Epidermal melanocyte (primary cell): ENCODE measurements around the gene CLEC18B.
"Not testable (repeated sequence)": the region's sequence is repeated elsewhere in the genome, so short reads cannot be mapped to it uniquely, and the experiment has no call there.

Experiments used
- DNase-seq: peaks from one replicate; pipeline ENCODE4 v3.0.0; 2011; ENCODE audit warnings: low spot score; ENCODE audit not compliant: insufficient read length

The CLEC18B gene

DNA sequence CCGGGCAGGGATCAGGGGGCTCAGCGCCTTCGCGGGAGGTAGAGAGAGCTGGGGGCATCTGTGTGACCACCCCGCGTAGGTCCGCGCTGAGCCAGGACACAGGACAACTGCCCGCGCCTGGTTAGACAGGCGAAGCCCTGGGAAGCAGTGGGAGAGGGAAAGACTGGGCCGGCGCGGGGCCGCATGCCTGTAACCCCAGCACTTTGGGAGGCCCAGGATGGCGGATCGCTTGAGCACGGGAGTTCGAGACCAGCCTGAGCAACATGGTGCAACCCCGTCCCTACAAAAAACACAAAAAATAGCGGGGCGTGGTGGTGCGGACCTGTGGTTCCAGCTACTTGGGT is 13.9 kb downstream of the CLEC18B start:
- not testable (repeated sequence) for DNase-seq

DNA sequence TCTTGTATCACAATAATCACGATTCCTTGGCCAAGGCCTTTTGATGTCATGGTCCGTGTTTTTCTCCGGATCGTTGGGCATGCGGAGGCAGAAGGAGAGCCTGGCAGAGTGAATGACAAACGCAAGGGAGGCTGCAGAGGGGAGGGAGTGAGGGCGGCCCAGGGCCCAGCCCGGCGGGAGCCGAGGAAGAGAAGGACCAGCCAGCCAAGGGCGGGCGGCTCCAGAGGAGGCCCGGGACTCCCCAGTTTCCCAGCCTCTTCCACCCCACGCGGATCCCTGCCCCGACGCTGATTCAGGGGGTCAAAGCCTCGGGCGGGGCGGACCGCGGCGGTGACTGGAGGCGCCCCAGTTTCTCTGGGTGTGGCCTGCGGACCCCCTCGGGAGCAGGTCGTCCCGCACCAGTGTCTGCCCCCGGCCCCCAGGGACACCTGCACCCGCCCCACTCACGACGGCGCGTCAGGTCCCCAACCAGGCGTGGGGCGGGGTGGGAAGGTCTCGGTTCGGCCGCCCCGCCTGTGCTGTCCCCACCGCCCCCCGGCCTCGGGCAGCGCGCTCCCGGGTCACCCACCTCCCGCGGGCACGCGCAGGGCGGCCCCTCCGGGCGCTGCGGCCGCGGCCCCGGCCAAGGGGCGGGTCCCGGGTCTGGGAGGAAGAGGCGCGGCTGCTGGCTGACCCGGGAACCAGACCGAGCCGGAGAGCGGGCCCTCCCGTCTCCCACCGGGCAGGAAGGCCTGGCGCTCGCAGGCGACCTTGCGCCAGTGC is 14.5 kb downstream of the CLEC18B start:
- DNase-seq = not testable (repeated sequence)

DNA sequence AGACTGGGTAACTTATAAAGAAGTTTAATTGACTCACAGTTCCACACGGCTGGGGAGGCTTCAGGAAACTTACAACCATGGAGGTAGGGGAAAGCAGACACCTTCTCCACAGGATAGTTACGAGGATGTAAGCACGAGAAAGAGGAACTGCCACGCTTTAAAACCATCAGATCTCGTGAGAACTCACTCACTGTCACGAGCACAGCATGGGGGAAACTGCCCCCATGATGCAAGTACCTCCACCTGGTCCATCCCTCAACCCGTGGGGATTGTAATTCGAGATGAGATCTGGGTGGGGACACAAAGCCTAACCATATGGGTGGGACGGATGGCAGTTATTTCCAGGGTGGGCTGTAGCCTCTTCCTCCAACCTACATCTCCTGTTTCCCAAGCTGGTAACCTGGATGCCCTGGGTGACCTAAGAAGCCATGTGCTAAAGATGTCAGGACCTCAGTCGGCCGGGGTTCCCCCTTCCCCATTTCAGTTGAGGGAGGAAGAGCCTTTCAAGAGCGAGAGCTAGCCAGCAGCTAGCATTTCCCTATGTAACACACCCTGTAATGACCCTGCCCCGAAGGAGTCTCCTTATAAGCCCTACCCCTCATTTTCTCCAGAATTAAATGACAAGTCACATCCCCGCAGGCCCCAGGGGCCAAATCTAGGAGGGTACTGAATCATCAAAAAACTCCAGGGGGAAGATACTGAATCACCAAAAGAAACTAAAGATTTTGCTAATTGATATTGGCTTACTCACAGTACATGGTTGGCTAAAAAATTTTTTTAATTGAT is 16.9 kb downstream of the CLEC18B start:
- DNase-seq = not testable (repeated sequence)

DNA sequence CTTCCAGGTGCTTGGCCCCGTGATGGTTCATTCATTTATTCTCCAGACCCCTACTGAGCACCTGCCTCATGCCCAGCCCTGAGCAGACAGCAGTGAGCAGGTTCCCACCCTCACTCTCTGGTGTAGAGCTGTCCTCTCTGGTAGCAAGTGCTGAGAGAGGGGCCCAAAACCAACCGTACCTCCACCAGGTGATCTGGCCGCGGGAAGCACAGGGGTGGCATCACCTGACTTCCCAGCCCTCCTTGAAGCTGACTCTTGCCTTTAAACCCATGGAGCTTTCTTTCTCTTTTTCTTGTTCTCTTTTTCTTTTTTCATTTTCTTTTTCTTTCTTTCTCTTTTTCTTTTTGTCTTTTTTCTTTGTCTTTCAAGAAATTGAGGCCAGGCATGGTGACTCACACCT is 21.0 kb downstream of the CLEC18B start:
- not testable (repeated sequence) for DNase-seq

DNA sequence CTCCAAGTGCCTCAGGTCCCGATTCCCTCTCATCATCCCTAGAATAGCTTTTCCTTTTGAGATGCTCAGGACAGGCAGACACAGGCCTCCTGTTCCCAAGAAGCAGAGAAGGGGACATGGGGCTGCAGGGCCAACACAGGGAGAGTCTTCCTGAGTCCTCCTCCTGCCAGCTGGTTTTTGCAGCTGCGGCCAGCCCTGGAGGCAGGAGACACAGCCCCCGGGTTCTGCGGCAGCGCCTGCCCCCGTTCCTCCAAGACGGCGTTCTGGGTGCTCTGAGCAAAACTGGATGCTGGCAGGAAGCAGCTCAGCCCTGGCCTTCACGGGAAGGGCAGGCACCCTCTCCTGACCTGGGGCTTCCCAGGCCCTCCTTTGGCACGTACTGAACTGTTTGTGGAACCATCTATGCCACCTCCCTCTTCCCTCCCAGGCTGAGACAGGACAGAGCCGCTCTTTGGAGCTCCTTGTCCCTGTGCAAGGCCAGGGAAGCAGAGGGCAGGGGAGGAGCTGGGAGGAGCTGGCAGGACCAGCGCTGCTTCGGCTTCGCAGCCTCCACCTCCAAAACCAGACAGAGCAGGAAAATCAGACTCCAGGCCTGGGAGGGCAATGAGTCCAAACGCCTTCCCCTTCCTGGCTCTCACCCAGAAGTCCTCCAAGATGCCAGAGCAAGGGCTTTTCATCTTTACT is 22.9 kb downstream of the CLEC18B start:
- DNase-seq = not testable (repeated sequence)

DNA sequence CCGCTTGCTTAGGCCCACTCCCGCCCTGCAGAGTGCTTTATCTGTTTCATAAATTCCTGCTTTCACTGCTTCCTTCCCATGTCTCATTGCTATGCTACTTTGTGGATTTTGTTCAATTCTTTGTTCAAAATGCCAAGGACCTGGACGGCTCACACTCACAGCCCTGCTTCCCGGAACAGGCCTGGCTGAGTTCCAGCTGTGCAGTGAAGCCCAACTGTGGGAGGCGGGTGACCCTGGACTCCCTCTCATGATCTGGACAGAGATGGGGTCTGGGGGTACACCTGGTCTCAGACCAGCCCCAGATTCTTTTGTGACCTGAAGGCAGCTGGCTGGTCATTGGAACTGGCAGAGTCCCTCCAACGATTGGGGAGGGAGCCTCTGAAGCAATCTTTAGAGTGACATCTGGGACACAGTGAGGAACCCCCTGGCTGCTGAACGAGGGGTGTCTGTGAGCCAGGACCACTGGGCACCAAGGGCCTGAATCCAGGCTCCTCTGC is 24.7 kb downstream of the CLEC18B start:
- DNase-seq = not testable (repeated sequence)

DNA sequence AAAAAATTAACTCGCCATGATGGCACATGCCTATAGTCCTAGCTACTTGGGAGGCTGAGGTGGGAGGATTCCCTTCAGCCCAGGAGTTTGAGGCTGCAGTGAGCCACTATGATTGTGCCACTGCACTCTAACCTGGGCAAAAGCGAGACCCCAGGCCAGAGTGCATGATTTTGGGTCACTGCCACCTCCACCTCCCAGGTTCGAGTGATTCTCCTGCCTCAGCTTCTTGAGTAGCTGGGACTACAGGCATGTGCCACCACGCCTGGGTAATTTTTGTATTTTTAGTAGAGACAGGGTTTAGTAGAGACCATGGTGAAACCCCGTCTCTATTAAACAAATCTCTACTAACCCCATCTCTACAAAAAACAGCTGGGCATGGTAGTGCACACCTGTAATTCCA is 26.7 kb downstream of the CLEC18B start:
- not testable (repeated sequence) for DNase-seq

DNA sequence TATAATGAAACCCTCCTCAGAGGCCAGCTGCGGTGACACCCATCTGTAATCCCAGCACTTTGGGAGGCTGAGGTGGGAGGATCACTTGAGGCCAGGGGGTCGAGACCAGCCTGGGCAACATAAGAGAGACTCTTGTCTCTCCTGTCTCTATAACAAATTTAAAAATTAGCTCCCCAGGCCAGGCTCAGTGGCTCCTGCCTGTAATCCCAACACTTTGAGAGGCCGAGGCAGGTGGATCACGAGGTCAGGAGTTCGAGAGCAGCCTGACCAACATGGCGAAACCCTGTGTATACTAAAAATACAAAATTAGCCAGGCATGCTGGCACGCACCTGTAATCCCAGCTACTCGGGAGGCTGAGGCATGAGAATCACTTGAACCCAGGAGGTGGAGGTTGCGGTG is 27.1 kb downstream of the CLEC18B start:
- not testable (repeated sequence) for DNase-seq

DNA sequence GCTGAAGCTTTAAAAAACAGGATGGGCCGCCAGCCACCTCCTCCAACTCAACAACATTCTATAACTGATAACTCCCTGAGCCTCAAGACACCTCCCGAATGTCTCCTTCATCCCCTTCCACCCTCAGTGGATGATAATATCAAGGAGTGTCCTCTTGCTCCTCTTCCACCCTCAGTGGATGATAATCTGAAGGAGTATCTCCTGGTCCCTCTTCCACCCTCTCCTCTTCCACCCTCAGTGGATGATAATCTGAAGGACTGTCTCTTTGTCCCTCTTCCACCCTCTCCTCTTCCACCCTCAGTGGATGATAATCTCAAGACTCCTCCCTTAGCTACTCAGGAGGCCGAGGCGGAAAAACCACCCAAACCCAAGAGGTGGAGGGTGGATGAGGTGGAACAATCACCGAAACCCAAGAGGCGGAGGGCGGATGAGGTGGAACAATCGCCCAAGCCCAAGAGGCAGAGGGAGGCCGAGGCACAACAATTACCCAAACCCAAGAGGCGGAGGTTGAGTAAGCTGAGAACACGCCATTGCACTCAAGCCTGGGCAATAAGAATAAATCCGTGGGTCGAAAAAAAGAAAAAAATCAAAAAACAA is 29.7 kb downstream of the CLEC18B start:
- not testable (repeated sequence) for DNase-seq

DNA sequence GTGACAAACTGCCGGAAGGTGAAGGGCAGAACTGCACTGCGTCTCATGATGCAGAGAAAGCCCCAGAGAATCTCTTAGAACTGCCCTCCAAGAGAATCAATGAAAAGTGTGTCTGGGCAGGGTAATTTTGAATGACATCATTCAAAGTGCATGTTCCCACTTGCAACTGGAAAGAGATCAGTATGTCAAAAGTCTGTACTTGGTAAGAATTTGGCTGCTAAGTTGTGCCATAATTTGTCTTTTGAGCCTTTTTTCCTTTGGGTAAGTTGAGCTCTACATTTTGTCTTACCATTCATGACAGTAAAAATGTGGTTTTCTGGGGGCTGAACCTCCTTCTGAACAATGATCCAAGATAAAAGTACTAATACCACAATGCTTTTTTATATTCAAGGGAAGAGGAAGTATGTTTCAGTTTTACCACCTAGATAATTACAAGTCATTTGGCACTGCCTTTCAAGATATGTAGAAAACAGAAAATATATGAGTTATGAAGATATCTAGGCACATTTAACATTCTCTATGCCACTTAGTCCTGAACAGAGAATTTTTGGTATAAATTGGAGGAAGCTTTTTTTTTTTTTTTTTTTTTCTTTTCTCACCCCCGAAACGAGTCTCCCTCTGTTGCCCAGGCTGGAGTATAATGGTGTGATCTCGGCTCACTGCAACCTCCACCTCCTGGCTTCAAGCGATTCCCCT is 38.8 kb downstream of the CLEC18B start:
- not testable (repeated sequence) for DNase-seq

DNA sequence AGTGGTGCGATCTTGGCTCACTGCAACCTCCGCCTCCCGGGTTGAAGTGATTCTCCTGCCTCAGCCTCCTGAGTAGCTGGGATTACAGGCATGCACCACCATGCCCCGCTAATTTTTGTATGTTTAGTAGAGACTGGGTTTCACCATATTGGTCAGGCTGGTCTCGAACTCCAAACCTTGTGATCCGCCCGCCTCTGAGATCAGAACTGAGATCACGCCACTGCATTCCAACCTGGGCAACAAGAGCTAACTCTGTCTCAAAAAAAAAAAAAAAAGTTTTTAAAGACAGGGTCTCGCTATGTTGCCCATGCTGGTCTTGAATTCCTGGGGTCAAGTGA is 47.5 kb downstream of the CLEC18B start:
- not testable (repeated sequence) for DNase-seq

DNA sequence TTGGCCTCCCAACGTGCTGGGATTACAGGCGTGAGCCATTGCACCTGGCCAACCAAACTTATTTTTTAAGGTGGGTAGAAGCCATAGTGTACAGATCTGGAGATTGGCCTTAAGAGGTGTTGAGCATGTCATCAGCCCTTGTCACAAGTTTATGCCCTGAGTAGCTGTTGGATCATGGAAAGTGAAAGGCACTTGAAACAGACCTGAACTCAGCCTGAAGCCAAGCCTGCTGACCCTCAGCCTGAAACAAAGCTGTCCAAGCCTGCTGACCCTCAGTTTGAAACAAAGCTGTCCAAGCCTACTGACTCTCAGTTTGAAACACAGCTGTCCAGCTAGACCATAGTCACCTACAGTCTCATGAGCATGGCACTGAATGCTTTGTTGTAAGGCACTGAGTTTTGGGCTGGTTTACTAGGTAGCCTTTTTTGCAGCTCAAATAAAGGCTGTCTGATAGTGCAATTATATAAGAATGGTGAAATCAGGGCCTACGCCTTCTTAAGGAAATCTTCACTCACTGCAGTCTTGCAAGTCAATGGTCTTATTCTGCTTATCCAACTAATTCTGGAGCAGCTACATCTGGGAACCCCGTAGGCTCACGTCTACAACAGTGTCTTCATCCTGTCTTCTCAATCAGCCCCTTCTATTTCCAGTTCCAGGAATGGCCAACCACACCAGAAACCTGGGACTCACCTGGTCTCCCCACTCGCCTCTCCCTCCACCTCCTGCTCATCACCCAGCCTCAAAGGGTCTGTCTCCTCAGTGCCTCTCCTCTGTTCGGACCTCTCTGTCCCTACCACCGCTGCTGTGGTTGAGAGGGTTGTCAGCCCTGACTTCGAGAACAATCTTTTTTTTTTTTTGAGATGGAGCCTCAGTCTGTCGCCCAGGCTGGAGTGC is 48.1 kb downstream of the CLEC18B start:
- no peak for DNase-seq

DNA sequence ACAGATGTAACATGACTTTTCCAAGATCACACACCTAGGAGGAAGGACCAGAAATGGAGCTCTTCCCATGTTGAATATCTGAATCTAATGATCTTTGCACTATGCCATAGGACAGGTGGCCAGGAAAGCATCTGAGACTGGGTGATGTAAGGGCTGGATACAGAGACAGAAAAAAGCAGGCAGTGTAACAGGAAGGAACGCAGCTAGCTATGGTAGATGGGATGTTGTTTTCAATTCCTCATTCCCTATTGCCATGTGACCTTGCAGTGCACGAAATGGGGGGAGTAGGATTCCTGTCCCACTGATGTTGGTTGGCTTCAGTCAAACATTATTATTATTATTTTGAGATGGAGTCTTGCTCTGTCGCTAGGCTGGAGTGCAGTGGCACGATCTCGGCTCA is 48.9 kb downstream of the CLEC18B start:
- no peak for DNase-seq

DNA sequence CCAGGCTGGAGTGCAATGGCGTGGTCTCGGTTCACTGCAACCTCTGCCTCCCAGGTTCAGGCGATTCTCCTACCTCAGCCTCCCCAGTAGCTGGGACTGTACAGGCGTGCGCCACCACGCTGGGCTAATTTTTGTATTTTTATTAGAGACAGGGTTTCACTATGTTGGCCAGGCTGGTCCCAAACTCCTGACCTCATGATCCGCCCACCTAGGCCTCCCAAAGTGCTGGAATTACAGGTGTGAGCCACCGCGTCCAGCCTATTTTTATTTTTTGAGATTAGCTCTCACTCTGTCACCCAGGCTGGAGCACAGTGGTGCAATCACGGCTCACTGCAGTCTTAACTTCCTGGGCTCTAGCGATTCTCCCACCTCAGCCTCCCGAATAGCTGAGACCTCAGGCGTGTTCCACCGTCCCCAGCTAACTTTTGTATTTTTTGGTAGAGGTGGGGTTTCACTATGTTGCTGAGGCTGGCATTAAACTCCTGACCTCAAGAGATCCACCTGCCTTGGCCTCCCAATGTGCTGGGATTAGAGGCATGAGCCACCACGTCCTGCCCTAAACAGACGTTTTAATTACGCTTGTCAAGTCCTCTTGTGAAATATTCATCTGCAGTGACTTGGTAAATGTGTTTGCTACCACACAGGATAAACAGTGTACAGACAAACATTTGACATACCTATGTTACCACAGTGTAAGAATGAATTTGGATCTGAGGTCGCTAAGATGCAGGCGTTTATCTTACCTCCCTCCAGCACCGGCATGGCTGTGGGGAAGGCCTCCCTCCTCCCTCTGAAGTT is 50.7 kb downstream of the CLEC18B start:
- DNase-seq = not testable (repeated sequence)

DNA sequence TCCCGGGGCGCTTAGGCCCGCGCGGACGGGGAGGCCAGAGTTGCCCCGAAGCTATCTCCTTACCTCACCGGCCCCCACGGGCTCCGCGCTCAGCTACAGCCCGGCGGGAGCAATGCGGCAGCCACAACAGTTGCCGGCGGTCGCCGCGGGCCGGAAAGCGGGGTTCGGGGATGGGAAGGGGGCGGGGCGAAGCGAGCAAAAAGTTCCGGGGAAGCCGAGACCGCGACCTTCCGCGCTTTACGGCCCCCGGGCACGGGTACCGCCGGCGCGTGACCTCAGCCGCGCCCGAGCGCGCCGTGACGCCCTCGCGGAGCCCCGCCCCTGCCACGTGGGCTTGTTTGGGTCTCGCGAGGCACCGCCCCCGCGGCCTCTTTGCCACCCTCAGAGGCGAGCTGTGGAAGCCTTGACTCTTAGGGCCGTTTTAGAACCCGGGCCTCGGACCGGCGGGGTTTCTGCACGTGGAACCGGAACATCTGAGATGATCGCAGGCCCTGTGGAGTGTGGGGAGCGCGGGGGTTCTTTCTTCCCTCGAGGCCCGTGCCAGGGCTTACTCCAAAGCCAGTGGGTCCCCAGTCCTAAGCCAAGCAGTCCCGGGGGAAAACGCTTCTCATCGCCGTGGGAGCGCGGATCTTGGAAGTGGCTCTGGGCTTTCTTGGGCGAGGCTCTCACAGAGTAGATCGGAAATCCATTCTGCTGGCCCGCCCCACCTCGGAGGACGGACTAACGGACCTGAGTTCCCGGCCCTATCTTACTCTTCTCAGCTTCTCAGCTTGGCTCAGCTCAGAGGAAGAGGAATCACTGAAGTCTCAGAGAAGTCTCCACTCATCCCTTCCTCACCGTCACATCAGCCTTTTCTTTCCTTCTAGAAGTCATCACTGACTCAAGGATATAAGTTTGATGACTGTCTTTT is 53.0 kb downstream of the CLEC18B start:
- DNase-seq = peak; percentile 76

DNA sequence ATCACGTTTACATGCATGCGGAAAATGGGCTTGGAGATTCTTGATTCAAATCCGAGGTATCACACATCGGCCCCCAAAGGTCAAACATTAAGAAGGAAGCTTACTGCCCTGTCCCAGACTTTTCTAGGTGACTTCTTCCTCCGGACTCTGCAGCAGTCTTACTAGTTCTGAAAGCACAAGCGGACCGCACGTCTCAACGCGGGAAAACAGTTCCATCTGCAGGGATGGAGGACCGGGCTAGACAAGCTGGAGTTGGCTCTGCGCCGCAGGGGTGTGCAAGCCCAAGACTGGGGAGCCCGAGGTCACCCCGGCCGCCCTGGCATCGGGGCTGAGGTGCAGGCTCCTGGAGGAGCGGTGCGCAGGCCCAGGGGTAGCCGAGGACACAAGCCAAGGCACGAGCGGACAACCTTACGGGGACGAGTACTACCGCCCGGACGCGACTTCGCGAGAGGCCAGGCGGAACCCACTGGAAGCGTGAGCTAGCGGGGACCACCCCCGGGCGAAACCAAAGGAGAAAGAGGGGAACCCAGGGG is 53.7 kb downstream of the CLEC18B start:
- DNase-seq = not testable (repeated sequence)

DNA sequence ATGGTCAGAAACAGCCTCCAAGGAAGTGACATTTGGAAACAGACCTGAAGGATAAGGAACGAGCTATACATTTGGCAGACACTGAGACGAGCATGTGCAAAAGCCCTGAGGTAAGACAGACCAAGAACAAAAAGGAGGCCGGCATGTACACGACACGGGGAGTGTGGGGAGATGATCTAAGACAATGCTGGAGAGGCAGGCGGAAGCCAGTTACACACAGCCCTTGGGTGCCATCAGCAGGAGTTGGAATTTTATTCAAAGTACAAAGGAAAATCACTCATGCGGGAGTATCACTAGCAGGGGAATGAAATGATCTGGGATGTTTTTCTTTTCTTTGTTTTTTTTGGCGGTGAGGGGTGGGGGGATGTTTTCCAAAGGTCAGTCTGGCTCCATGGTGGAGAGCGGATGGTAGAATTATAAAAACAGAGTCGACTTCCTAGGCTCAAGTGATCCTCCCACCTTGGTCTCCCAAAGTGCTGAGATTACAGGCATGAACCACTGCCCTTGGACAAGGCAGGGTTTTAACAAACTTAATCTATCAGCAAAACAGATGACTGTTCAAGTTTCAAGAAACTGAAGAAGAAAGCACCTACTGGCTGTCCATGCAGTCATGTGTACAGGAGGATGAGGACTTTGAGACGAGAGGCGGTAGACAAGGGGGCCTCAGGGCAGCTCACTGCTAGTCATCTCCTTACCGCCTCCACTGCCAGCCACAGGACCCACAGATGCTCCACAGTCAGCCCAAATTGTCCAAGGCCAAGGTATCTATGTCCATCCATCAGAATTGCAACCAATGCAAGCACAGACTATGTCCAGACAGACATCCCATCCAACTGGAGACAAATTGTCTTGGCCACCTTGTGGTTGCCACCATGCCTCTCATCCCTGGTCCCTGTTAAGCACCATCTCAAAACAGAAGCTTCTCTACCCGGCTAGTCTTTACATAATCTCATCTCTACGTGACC is 59.4 kb downstream of the CLEC18B start:
- not testable (repeated sequence) for DNase-seq
